ENCODE measurements around the gene RGP1. TPM values are rescaled to one million over a fixed set of nuclear protein-coding genes. Genes with fewer than 3 reads are reported as not detected.

The RGP1 gene
- total and polyA plus RNA-seq, 9 of the 15 experiments (the other 6 are each of a cell fraction or from before 2014, with no cell fraction given), result 0.42 to 13.8 (median 6.7) TPM

DNA sequence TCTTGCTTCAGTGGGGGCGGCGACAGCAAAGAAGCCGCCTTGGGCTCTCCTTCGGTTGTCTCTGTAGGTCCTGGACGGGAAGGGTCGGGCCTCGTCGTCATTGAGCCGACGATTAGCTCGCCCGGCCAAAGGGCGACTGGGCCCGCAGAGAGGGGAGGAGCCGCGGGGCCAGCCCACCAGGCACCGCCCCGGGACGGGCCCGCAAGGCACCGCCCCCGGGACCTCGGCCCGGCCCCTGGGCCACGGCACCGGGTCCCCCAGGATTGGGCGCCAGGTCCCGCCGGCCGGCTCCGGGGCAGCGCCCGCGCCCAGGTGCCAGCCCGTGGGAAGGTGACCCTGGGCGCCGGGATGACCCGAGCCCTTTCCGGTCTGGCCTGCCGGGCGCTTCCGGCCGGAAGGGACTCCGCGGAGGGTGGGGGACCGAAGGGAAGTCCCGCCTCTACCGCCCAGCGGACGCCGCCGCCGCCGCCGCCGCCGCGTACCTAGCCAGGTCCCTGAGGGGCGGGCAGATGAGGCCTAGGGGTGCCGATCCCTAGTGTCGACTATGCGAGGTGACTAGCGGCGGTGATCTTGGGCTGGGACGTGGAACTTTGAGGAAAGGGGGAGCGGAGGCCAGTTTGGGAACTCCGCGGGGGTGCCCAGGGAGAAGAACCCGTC, at the start of gene RGP1, which contains the start of gene GBA2 (continued):
- TF ChIP-seq XRCC4 (IDR thresholded peaks at IDR 0.05; ENCODE audit: extremely low read depth, insufficient read depth, insufficient read length) (no peak), HDAC8 (tag; IDR thresholded peaks at IDR 0.05) (no peak), DNMT1 (IDR thresholded peaks at IDR 0.05) (no peak), HDGF (IDR thresholded peaks at IDR 0.05) (no peak), JUNB (CRISPR knock-in tag; conservative IDR thresholded peaks at IDR 0.05) (no peak), BMI1 (IDR thresholded peaks at IDR 0.05; ENCODE audit: low read length) (no peak), ZNF316 (IDR thresholded peaks at IDR 0.05) (no peak), DDX20 (tag; IDR thresholded peaks at IDR 0.05; ENCODE audit: low read depth) (no peak), FOXM1 (IDR thresholded peaks at IDR 0.05; ENCODE audit: low read depth) (no peak), FOXM1 (CRISPR knock-in tag; IDR thresholded peaks at IDR 0.05; ENCODE audit: low read depth) (0 out of 2 replicates have a peak, but pooled peaks have one; percentile 19), ZFP36 (IDR thresholded peaks at IDR 0.05; ENCODE audit: low read depth, low read length, partially characterized antibody) (no peak), ZNF274 (IDR thresholded peaks at IDR 0.05; ENCODE audit: borderline replicate concordance, low read depth, low read length) (no peak)
- TF ChIP-seq, protein P1, sequence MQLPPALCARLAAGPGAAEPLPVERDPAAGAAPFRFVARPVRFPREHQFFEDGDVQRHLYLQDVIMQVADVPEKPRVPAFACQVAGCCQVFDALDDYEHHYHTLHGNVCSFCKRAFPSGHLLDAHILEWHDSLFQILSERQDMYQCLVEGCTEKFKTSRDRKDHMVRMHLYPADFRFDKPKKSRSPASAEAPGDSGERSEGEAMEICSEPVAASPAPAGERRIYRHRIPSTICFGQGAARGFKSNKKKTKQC (CRISPR knock-in tag; IDR thresholded peaks at IDR 0.05), result no peak
- TF ChIP-seq, protein P2, sequence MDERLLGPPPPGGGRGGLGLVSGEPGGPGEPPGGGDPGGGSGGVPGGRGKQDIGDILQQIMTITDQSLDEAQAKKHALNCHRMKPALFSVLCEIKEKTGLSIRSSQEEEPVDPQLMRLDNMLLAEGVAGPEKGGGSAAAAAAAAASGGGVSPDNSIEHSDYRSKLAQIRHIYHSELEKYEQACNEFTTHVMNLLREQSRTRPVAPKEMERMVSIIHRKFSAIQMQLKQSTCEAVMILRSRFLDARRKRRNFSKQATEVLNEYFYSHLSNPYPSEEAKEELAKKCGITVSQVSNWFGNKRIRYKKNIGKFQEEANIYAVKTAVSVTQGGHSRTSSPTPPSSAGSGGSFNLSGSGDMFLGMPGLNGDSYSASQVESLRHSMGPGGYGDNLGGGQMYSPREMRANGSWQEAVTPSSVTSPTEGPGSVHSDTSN (CRISPR knock-in tag; IDR thresholded peaks at IDR 0.05; ENCODE audit: low read depth), result no peak
- TF ChIP-seq, protein P2 (tag; conservative IDR thresholded peaks at IDR 0.05; ENCODE audit: low read depth), result no peak
- TF ChIP-seq, protein P3, sequence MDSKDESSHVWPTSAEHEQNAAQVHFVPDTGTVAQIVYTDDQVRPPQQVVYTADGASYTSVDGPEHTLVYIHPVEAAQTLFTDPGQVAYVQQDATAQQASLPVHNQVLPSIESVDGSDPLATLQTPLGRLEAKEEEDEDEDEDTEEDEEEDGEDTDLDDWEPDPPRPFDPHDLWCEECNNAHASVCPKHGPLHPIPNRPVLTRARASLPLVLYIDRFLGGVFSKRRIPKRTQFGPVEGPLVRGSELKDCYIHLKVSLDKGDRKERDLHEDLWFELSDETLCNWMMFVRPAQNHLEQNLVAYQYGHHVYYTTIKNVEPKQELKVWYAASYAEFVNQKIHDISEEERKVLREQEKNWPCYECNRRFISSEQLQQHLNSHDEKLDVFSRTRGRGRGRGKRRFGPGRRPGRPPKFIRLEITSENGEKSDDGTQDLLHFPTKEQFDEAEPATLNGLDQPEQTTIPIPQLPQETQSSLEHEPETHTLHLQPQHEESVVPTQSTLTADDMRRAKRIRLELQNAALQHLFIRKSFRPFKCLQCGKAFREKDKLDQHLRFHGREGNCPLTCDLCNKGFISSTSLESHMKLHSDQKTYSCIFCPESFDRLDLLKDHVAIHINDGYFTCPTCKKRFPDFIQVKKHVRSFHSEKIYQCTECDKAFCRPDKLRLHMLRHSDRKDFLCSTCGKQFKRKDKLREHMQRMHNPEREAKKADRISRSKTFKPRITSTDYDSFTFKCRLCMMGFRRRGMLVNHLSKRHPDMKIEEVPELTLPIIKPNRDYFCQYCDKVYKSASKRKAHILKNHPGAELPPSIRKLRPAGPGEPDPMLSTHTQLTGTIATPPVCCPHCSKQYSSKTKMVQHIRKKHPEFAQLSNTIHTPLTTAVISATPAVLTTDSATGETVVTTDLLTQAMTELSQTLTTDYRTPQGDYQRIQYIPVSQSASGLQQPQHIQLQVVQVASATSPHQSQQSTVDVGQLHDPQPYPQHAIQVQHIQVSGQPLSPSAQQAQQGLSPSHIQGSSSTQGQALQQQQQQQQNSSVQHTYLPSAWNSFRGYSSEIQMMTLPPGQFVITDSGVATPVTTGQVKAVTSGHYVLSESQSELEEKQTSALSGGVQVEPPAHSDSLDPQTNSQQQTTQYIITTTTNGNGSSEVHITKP (IDR thresholded peaks at IDR 0.05; ENCODE audit: partially characterized antibody), result peak; percentile 93
